ENCODE measurements around the gene CDH5. TPM values are rescaled to one million over a fixed set of nuclear protein-coding genes. Genes with fewer than 3 reads are reported as not detected.
A peak's percentile ranks its signal among the peaks of the same experiment; 100 is the strongest.

CDH5 gene
- total and polyA plus RNA-seq, 2 donors (not counting 3 experiments of a cell fraction or from before 2014, with no cell fraction given) = 765 to 815 TPM

- CTCF ChIA-PET = interaction anchor here (1.0 to 2.5 kb wide), 7 partner anchors 13 to 134 kb away, joined by 3 to 28 read pairs (median 4); partner anchors contain the start of gene CDH5
- DNase-seq (ENCODE audit: low read depth, low spot score) (peak; percentile 56), FAIRE-seq (no peak)
- intact Hi-C loops (cut with micrococcal nuclease) (loop anchor here (1.0 kb wide), 3 partner anchors 15 to 135 kb away; partner anchors contain the start of gene CDH5), dilution Hi-C loops (cut with MboI; ENCODE audit: extremely low pct_ligation_motif_present, low sequenced_read_pairs) (no loop called here)
- H3K36me3 ChIP-seq (ENCODE audit: control insufficient read depth in 2 of 2, extremely low read depth in 1 of 2, insufficient read depth in 2 of 2, low read length in 2 of 2) = peaks cover 33 to 34% of the 10 kb centered on the region in 2 experiments
- no peaks in the 10 kb centered on the region for H3K9me1 ChIP-seq (replicated peaks; ENCODE audit: control insufficient read depth, extremely low read depth, insufficient read depth, low read length)
- peak overlapping the region; percentile 100 for H3K27ac ChIP-seq (ENCODE audit: insufficient read depth, low read depth, low read length)
- H3K9ac ChIP-seq (replicated peaks; ENCODE audit: extremely low read depth, insufficient read depth, low read length) = peak overlapping the region; percentile 80
- POLR2A ChIA-PET = interaction anchor here (0.8 to 2.1 kb wide), 3 partner anchors 11 to 23 kb away, joined by 5 to 15 read pairs (median 5); partner anchors contain the start of gene CDH5
- no peak overlapping the region for H3K4me3 ChIP-seq (replicated peaks in 1 of 3; ENCODE audit: insufficient read depth in 1 of 3, low read depth in 1 of 3, low read length in 3 of 3)
- H4K20me1 ChIP-seq (replicated peaks; ENCODE audit: control insufficient read depth, extremely low read depth, insufficient read depth, low read length) = no peaks in the 10 kb centered on the region
- BruUV-seq (replicated peaks) = no TSS peak
- H2AFZ ChIP-seq (ENCODE audit: low read depth, low read length) = no peak overlapping the region
- H3K27me3 ChIP-seq (ENCODE audit: control insufficient read depth in 2 of 2, insufficient read depth in 2 of 2, low read length in 2 of 2) = no peaks in the 10 kb centered on the region
- peaks cover 66% of the 10 kb centered on the region for H3K4me1 ChIP-seq (ENCODE audit: control insufficient read depth, extremely low read depth, insufficient read depth, low read length)
- H3K79me2 ChIP-seq (ENCODE audit: control insufficient read depth, insufficient read depth, low read length) = peaks cover 83% of the 10 kb centered on the region
- TF ChIP-seq MAX (IDR thresholded peaks at IDR 0.05; ENCODE audit: insufficient read depth, insufficient read length) = no peak
- TF ChIP-seq, protein P1, sequence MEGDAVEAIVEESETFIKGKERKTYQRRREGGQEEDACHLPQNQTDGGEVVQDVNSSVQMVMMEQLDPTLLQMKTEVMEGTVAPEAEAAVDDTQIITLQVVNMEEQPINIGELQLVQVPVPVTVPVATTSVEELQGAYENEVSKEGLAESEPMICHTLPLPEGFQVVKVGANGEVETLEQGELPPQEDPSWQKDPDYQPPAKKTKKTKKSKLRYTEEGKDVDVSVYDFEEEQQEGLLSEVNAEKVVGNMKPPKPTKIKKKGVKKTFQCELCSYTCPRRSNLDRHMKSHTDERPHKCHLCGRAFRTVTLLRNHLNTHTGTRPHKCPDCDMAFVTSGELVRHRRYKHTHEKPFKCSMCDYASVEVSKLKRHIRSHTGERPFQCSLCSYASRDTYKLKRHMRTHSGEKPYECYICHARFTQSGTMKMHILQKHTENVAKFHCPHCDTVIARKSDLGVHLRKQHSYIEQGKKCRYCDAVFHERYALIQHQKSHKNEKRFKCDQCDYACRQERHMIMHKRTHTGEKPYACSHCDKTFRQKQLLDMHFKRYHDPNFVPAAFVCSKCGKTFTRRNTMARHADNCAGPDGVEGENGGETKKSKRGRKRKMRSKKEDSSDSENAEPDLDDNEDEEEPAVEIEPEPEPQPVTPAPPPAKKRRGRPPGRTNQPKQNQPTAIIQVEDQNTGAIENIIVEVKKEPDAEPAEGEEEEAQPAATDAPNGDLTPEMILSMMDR (IDR thresholded peaks at IDR 0.05; ENCODE audit: extremely low read depth in 1 of 2, insufficient read depth in 1 of 2, low read depth in 1 of 2, low read length in 2 of 2) = no peak
- TF ChIP-seq EZH2 (IDR thresholded peaks at IDR 0.05; ENCODE audit: borderline replicate concordance, low read depth, low read length, severe bottlenecking) = no peak
- TF ChIP-seq GATA2 (IDR thresholded peaks at IDR 0.05; ENCODE audit: insufficient read depth, insufficient read length, low read depth, low read length) = no peak
- TF ChIP-seq FOS (IDR thresholded peaks at IDR 0.05; ENCODE audit: borderline replicate concordance, insufficient read depth, low read length) = no peak
- no peak for TF ChIP-seq JUN (IDR thresholded peaks at IDR 0.05; ENCODE audit: borderline replicate concordance, insufficient read depth, insufficient read length, low read depth)
- no peak for TF ChIP-seq POLR2AphosphoS5 (IDR thresholded peaks at IDR 0.05; ENCODE audit: insufficient read depth, low read depth, low read length)
- no peak for TF ChIP-seq POLR2A (IDR thresholded peaks at IDR 0.05; ENCODE audit: low read depth, low read length)
- TF ChIP-seq MYC (IDR thresholded peaks at IDR 0.05; ENCODE audit: low read depth, low read length) = no peak
- H3K4me2 ChIP-seq (ENCODE audit: insufficient read depth, low read length) = peak overlapping the region; percentile 28
- no peaks in the 10 kb centered on the region for H3K9me3 ChIP-seq (replicated peaks; ENCODE audit: control insufficient read depth, insufficient read depth, low read length)
Observed at GRCh38 chr16:66381585-66382170, 15.2 kb downstream of the CDH5 start.

Measured in endothelial cell of umbilical vein (primary cell).